AG08395 (cell line): ENCODE data around the gene ITPA.
"Not testable (repeated sequence)": the region's sequence is repeated elsewhere in the genome, so short reads cannot be mapped to it uniquely, and the experiment has no call there.

ENCODE experiments used
- DNase-seq: peaks from one replicate; pipeline ENCODE4 v3.0.0; 2012; ENCODE audit warnings: mixed read lengths, low spot score

ITPA gene

GRCh38 chr20:3173610-3174441 lies 35.5 kb upstream of the ITPA start:
- DNase-seq = peak; percentile 97

GRCh38 chr20:3174442-3175261 lies 34.6 kb upstream of the ITPA start:
- DNase-seq = no peak

- no peak for DNase-seq
Measured at GRCh38 chr20:3175270-3175669, 34.0 kb upstream of the ITPA start.

GRCh38 chr20:3177746-3178485 lies 31.4 kb upstream of the ITPA start:
- no peak for DNase-seq

GRCh38 chr20:3180319-3180718 lies 29.0 kb upstream of the ITPA start:
- no peak for DNase-seq

GRCh38 chr20:3181270-3181669 lies 28.0 kb upstream of the ITPA start:
- DNase-seq = no peak

GRCh38 chr20:3182429-3182828 lies 26.9 kb upstream of the ITPA start:
- DNase-seq = not testable (repeated sequence)

GRCh38 chr20:3183896-3184612 lies 25.2 kb upstream of the ITPA start:
- no peak for DNase-seq

- not testable (repeated sequence) for DNase-seq
Measured at GRCh38 chr20:3187861-3188260, 21.4 kb upstream of the ITPA start.

- no peak for DNase-seq
Measured at GRCh38 chr20:3188823-3189413, 20.4 kb upstream of the ITPA start.

GRCh38 chr20:3189561-3190131 lies 19.7 kb upstream of the ITPA start:
- DNase-seq = no peak

- DNase-seq = no peak
Measured at GRCh38 chr20:3190681-3191111, 18.6 kb upstream of the ITPA start.

GRCh38 chr20:3192226-3193015 lies 16.9 kb upstream of the ITPA start:
- no peak for DNase-seq

GRCh38 chr20:3193806-3194616 lies 15.3 kb upstream of the ITPA start:
- no peak for DNase-seq

- DNase-seq = no peak
Measured at GRCh38 chr20:3194617-3195280, 14.5 kb upstream of the ITPA start.

GRCh38 chr20:3195590-3196237 lies 13.6 kb upstream of the ITPA start:
- DNase-seq = no peak

- DNase-seq = no peak
Measured at GRCh38 chr20:3199206-3199605, 10.1 kb upstream of the ITPA start.
